Spleen (tissue), 7 donors: Measurements from ENCODE around the gene OR2A42.
"Not testable (repeated sequence)": the region's sequence is repeated elsewhere in the genome, so short reads cannot be mapped to it uniquely, and the experiment has no call there.

Source experiments
- CTCF ChIP-seq, 11 experiments: fragments of 200-600 bp in 7 of 11; fragments of 450-650 bp in 4 of 11; sonication (generic) in 4 of 11; IDR thresholded peaks in 8 of 11; conservative IDR thresholded peaks in 3 of 11; 1 replicate in 7 of 11; 2 replicates in 4 of 11; pipeline versions ENCODE4 v1.4.0 to v1.8.0; 2016 to 2021; ENCODE audit warnings: antibody characterized with exemption in 11 of 11, inconsistent platforms in 4 of 11, mild to moderate bottlenecking in 1 of 11
- POLR2A ChIP-seq, 3 donors: fragments of 450-650 bp; IDR thresholded peaks; one replicate each; pipeline ENCODE4 v1.5.1; 2017; ENCODE audit warnings: antibody characterized with exemption in 3 of 3, mild to moderate bottlenecking in 1 of 3
- donor health status: DM: no; HTN: no; CAD: no; lungs with moderate emphysema.
- donor health status: DM: no; HTN: no; CAD: no.
- donor health status: DM: no; HTN: no; CAD: no.

GRCh38 chr7:144194453-144194852, 45.0 kb downstream of the OR2A42 start:
- not testable (repeated sequence) for TF ChIP-seq CTCF (IDR thresholded peaks at IDR 0.05 in 8 of 11, conservative IDR thresholded peaks at IDR 0.05 in 3 of 11); POLR2A (IDR thresholded peaks at IDR 0.05)
